C4-2B (cell line): ENCODE data around the gene PTS.

Source experiments
- CTCF ChIP-seq: fragments of 450-650 bp; conservative IDR thresholded peaks from 2 replicates; pipeline ENCODE4 v1.5.1; 2017; ENCODE audit warnings: mild to moderate bottlenecking
- ZFX ChIP-seq: fragments of 450-650 bp; IDR thresholded peaks from 2 replicates; pipeline ENCODE4 v1.6.1; 2017

DNA sequence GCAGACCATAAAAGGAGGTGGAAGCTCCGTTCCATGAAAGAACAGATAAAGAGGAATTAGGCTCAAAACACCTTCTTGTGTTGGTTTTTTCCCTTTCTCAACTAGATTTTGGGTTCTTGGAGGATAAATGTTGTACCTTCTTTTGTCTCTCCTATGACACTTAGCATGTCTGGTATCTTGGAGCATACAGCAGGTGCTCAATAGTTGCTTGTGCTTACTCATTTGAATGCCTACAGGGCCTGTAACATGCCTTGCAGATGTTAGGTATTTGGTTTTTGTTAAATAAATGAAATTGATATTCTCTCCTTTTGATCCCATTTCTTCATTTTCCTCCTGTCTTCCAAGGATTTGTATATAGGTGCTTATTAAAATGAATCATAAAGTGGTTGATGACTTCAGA, 50.8 kb downstream of the PTS start:
- TF ChIP-seq CTCF (no peak), ZFX (no peak)
